Measurements from ENCODE around the gene RALGPS2. TPM values are rescaled to one million over a fixed set of nuclear protein-coding genes. Genes with fewer than 3 reads are reported as not detected.
"Not testable (repeated sequence)": the region's sequence is repeated elsewhere in the genome, so short reads cannot be mapped to it uniquely, and the experiment has no call there.

The RALGPS2 gene
- total and polyA plus RNA-seq, 4 donors = 20.1 to 57.6 (median 35.0) TPM

DNA sequence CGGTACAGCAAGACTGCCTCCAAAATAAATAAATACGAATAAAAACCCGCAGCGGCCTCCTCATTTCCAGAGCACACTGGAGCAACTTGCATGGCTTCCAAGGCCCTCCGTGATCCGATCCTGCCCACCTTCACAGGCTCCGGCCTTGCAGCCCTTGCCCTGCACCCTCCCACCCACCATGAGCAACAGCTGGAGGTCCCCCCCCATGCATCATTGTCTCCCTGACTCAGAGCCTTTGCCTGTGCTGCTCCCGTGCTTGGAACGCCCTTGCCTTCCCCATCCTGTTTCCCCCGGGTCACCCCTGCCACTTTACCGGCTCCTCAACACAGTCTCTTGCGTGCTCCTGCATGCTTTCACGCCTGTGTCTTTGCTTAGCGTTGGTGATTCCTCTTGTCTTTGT is 216.8 kb downstream of the RALGPS2 start:
- H3K27ac ChIP-seq (ENCODE audit: low read depth, low read length) = no peak overlapping the region
- 71% methylated on average over 13 of the region's 14 CpGs for WGBS (ENCODE audit: insufficient coverage)
- no peaks in the 10 kb centered on the region for H3K27me3 ChIP-seq (ENCODE audit: control insufficient read depth, insufficient read depth, low read length)
- H3K36me3 ChIP-seq (ENCODE audit: control insufficient read depth, insufficient read depth, low read length) = no peaks in the 10 kb centered on the region
- H3K9me3 ChIP-seq (ENCODE audit: control insufficient read depth, insufficient read depth, low read length) = no peaks in the 10 kb centered on the region
- H3K4me1 ChIP-seq (ENCODE audit: control insufficient read depth, insufficient read depth, low read length) = peaks cover 31% of the 10 kb centered on the region
- H3K4me3 ChIP-seq (ENCODE audit: low read depth, low read length) = no peak overlapping the region
- no peak for DNase-seq (ENCODE audit: low read depth in 4 of 6, low spot score in 6 of 6)

DNA sequence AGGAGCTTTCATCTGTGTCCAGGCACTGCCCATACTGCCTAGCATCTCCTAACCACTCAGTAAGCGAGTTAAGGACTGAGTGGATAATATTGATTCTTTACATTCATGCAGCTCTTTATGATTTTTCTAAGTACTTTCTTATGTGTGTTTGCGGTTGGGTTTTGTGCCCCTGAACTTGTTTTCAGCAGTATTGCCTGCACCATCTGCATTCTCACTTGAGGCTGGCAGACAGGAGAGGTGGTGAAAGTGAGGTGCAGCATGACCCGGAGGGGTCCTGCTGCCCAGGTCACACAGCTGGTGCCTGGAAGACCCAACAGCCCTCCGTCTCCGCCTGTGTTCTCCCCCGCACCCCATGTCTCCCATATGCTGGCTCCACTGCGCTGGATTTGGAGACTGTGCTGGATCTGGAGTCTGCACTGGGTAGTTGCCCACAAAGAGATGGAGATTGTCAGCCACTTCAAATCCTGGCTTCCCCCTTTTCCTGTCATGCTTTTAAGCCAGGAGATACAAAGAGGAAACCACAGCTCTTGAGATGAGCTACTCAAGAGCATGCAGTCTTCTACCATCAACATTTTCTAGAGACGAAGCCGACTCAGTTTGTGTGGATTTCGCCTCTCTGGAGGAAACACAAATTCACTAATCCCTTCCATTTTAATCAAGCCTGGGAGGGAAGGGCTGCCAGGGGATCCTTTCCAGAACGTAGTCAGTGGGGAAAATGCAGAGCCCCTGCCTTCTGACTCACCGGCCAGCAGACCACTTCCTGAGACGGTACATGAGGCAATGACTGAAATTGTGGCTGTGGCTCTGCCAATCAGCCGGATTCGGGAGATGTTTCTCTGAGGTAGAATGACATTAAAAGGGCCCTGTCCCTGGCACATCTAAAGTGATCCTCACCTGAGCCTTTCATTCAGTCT is 217.5 kb downstream of the RALGPS2 start:
- WGBS (ENCODE audit: insufficient coverage) = 80% methylated on average over 9 of the region's 15 CpGs
- Histone ChIP-seq H3K9me3 (ENCODE audit: control insufficient read depth, insufficient read depth, low read length) (no peaks in the 10 kb centered on the region), H3K27me3 (ENCODE audit: control insufficient read depth, insufficient read depth, low read length) (no peaks in the 10 kb centered on the region), H3K4me1 (ENCODE audit: control insufficient read depth, insufficient read depth, low read length) (peaks cover 31% of the 10 kb centered on the region), H3K27ac (ENCODE audit: low read depth, low read length) (no peak overlapping the region), H3K4me3 (ENCODE audit: low read depth, low read length) (no peak overlapping the region), H3K36me3 (ENCODE audit: control insufficient read depth, insufficient read depth, low read length) (no peaks in the 10 kb centered on the region)
- peak in 1 of 6 donors; percentile 58 for DNase-seq (ENCODE audit: low read depth in 4 of 6, low spot score in 6 of 6)

DNA sequence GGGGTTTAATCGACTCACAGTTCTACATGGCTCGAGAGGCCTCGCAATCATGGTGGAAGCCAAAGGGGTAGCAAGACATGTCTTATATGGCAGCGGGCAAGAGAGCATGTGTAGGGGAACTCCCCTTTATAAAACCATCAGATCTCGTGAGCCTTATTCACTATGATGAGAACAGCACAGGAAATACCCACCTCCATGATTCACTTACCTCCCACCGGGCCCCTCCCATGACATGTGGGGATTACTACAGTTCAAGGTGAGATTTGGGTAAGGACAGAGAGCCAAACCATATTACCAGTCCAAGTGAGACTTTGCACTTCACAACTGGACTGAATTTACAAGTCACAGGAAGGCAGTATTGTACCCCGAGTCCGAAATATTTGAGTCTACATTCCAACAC is 219.7 kb downstream of the RALGPS2 start:
- no peak overlapping the region for H3K4me3 ChIP-seq (ENCODE audit: low read depth, low read length)
- H3K36me3 ChIP-seq (ENCODE audit: control insufficient read depth, insufficient read depth, low read length) = no peaks in the 10 kb centered on the region
- no peak overlapping the region for H3K27ac ChIP-seq (ENCODE audit: low read depth, low read length)
- DNase-seq (ENCODE audit: low read depth in 4 of 6, low spot score in 6 of 6) = no peak
- H3K4me1 ChIP-seq (ENCODE audit: control insufficient read depth, insufficient read depth, low read length) = peaks cover 12% of the 10 kb centered on the region
- WGBS (ENCODE audit: insufficient coverage) = no CpG with 5 or more reads among the region's 8 CpGs
- no peaks in the 10 kb centered on the region for H3K9me3 ChIP-seq (ENCODE audit: control insufficient read depth, insufficient read depth, low read length)
- no peaks in the 10 kb centered on the region for H3K27me3 ChIP-seq (ENCODE audit: control insufficient read depth, insufficient read depth, low read length)

DNA sequence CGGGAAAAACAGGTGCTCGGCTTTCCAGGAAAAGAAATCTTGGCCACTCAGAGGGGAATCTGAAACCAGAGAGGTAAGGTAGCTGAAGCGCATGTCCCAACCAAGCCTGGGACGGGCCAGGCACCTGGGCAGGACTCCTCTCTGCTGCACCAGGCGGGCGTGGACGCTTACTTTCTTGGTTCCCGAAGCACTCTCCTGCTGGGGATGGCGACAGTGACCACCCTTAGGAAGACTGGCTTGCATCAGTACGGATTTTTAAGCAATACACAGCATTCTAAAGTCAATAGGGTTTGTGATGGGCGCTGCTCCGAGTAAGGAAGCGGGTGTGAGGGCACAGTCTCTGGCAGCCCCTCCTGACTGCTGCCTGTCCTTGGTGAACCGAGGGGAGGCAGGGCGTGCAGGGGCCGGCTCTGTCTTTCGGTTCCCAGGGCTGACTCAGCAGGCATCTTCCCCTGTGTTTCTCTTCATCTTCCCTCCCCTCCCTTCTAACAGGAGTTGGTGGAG is 220.8 kb downstream of the RALGPS2 start:
- no peak for DNase-seq (ENCODE audit: low read depth in 4 of 6, low spot score in 6 of 6)
- Histone ChIP-seq H3K27me3 (ENCODE audit: control insufficient read depth, insufficient read depth, low read length) (no peaks in the 10 kb centered on the region), H3K36me3 (ENCODE audit: control insufficient read depth, insufficient read depth, low read length) (no peaks in the 10 kb centered on the region), H3K4me1 (ENCODE audit: control insufficient read depth, insufficient read depth, low read length) (peaks cover 12% of the 10 kb centered on the region), H3K27ac (ENCODE audit: low read depth, low read length) (no peak overlapping the region), H3K9me3 (ENCODE audit: control insufficient read depth, insufficient read depth, low read length) (no peaks in the 10 kb centered on the region), H3K4me3 (ENCODE audit: low read depth, low read length) (no peak overlapping the region)
- WGBS (ENCODE audit: insufficient coverage) = 68% methylated on average over 13 of the region's 17 CpGs

DNA sequence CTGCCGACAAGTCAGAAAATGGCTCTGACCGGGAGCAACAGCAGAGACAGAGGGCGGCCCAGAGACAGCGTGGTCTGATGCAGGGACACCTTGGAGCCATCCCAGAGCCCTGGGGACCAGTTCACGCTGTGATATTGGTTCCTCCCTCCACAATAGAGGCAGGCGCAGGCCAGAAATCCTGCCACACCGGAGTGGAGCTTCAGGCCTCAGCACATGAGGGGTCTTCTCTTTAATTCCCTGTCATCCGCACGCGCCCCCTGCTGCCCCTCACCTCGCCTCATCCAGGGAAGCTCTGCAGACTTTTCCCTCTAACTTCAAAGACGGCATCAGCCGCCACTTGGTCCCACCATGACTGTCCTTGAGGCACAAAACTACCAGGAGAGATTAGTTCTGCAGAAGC is 221.4 kb downstream of the RALGPS2 start:
- Histone ChIP-seq H3K4me1 (ENCODE audit: control insufficient read depth, insufficient read depth, low read length) (peaks cover 10% of the 10 kb centered on the region), H3K4me3 (ENCODE audit: low read depth, low read length) (no peak overlapping the region), H3K9me3 (ENCODE audit: control insufficient read depth, insufficient read depth, low read length) (no peaks in the 10 kb centered on the region), H3K27me3 (ENCODE audit: control insufficient read depth, insufficient read depth, low read length) (no peaks in the 10 kb centered on the region), H3K27ac (ENCODE audit: low read depth, low read length) (no peak overlapping the region), H3K36me3 (ENCODE audit: control insufficient read depth, insufficient read depth, low read length) (no peaks in the 10 kb centered on the region)
- DNase-seq (ENCODE audit: low read depth in 4 of 6, low spot score in 6 of 6) = no peak
- WGBS (ENCODE audit: insufficient coverage) = 51% methylated on average over 13 of the region's 13 CpGs

DNA sequence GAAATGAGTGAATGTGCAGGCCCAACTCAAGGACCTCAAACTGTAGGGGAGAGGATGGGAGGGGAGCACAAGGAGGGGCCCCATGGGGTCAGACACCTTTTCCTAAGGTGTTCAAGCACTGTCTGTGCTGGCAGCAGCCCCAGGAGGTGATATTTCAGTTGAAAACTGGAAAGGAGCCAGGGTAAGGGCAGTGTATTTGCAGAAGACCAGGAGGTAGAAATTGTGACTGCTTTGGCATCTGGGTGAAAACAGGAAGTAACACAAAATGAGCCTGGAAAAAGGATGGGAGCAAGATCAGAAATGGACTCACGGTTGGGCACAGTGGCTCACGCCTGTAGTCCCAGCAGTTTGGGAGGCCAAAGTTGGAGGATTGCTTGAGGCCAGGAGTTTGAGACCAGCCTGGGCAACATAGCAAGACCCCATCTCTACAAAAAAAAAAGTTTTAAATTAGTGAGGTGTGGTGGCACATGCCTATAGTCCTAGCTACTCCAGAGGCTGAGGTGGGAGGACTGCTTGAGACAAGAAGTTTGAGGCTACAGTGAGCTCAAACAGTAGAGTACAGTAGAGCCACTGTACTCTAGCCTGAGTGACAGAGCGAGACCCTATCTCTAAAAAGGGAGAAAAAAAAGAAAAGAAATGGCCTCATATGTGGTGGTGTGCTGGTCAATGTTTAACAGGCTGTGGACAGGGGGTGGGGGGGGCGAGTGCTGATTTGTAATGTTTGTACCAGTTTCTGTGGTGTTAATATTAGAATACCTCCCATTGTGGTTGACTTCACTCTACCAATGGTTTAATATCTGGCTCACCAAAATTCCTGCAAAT is 222.0 kb downstream of the RALGPS2 start:
- Histone ChIP-seq H3K4me3 (ENCODE audit: low read depth, low read length) (no peak overlapping the region), H3K9me3 (ENCODE audit: control insufficient read depth, insufficient read depth, low read length) (no peaks in the 10 kb centered on the region), H3K4me1 (ENCODE audit: control insufficient read depth, insufficient read depth, low read length) (peaks cover 10% of the 10 kb centered on the region), H3K27me3 (ENCODE audit: control insufficient read depth, insufficient read depth, low read length) (no peaks in the 10 kb centered on the region), H3K27ac (ENCODE audit: low read depth, low read length) (no peak overlapping the region), H3K36me3 (ENCODE audit: control insufficient read depth, insufficient read depth, low read length) (no peaks in the 10 kb centered on the region)
- WGBS (ENCODE audit: insufficient coverage) = 100% methylated on average over 1 of the region's 4 CpGs
- DNase-seq (ENCODE audit: low read depth in 4 of 6, low spot score in 6 of 6) = no peak

DNA sequence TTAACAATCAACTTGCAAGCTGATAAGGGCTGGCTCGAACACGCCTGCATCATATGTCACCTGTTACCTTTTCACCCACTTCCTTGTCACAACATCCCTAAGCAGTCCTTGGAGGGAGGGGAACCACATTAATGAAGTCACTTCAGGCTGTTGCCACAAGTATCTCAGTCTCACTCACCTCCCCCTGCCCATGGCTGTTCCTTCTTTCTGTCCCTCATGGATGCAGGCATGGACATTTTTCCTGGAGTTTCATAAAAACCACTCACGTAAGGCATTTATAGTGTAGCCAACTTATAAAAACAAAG is 222.6 kb downstream of the RALGPS2 start:
- DNase-seq (ENCODE audit: low read depth in 4 of 6, low spot score in 6 of 6) = no peak
- H3K4me3 ChIP-seq (ENCODE audit: low read depth, low read length) = no peak overlapping the region
- no peaks in the 10 kb centered on the region for H3K9me3 ChIP-seq (ENCODE audit: control insufficient read depth, insufficient read depth, low read length)
- no peak overlapping the region for H3K27ac ChIP-seq (ENCODE audit: low read depth, low read length)
- no peaks in the 10 kb centered on the region for H3K36me3 ChIP-seq (ENCODE audit: control insufficient read depth, insufficient read depth, low read length)
- WGBS (ENCODE audit: insufficient coverage) = 100% methylated on average over 3 of the region's 3 CpGs
- peaks cover 10% of the 10 kb centered on the region for H3K4me1 ChIP-seq (ENCODE audit: control insufficient read depth, insufficient read depth, low read length)
- no peaks in the 10 kb centered on the region for H3K27me3 ChIP-seq (ENCODE audit: control insufficient read depth, insufficient read depth, low read length)

DNA sequence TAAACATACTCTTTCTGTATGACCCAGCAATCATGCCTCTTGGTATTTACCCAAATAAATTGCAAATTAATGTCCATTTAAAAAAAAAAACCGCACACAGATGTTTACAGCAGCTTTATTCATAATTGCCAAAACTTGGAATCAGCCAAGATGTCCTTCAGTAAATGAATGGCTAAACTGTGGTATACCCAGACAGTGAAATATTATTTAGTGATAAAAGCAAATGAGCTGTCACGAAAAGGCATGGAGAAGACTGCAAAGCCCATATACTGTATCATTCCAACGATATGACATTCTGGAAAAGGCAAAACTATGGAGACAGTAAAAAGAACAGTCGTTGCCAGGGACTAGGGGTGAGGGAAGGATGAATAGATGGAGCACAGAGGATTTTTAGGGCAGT is 223.6 kb downstream of the RALGPS2 start:
- peaks cover 10% of the 10 kb centered on the region for H3K4me1 ChIP-seq (ENCODE audit: control insufficient read depth, insufficient read depth, low read length)
- H3K27ac ChIP-seq (ENCODE audit: low read depth, low read length) = no peak overlapping the region
- H3K27me3 ChIP-seq (ENCODE audit: control insufficient read depth, insufficient read depth, low read length) = no peaks in the 10 kb centered on the region
- no peak for DNase-seq (ENCODE audit: low read depth in 4 of 6, low spot score in 6 of 6)
- no peaks in the 10 kb centered on the region for H3K9me3 ChIP-seq (ENCODE audit: control insufficient read depth, insufficient read depth, low read length)
- no CpG with 5 or more reads among the region's 4 CpGs for WGBS (ENCODE audit: insufficient coverage)
- H3K36me3 ChIP-seq (ENCODE audit: control insufficient read depth, insufficient read depth, low read length) = no peaks in the 10 kb centered on the region
- no peak overlapping the region for H3K4me3 ChIP-seq (ENCODE audit: low read depth, low read length)

DNA sequence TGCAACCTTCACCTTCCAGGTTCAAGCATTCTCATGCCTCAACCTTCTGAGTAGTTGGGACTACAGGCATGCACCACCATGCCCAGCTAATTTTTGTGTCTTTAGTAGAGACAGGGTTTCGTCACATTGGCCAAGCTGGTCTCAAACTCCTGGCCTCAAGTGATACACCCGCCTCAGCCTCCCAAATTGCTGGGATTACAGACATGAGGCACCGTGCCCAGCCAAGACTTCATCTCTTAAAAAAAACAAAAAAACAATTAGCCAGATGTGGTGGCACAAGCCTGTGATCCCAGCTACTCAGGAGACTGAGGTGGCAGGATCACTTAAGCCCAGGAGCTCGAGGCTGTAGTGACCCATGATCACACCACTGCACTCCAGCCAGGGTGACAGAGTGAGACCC is 224.8 kb downstream of the RALGPS2 start:
- not testable (repeated sequence) for H3K36me3 ChIP-seq (ENCODE audit: control insufficient read depth, insufficient read depth, low read length); H3K27ac ChIP-seq (ENCODE audit: low read depth, low read length); H3K27me3 ChIP-seq (ENCODE audit: control insufficient read depth, insufficient read depth, low read length); DNase-seq (ENCODE audit: low read depth in 4 of 6, low spot score in 6 of 6); H3K9me3 ChIP-seq (ENCODE audit: control insufficient read depth, insufficient read depth, low read length); H3K4me3 ChIP-seq (ENCODE audit: low read depth, low read length)
- 96% methylated on average over 3 of the region's 4 CpGs for WGBS (ENCODE audit: insufficient coverage)
- peaks cover 10% of the 10 kb centered on the region for H3K4me1 ChIP-seq (ENCODE audit: control insufficient read depth, insufficient read depth, low read length)

Data from spinal cord (tissue), 10 donors.